IPS DF 4.7 (cell line): ENCODE results near the gene CPXM2.

Experiments
- DNase-seq: peaks from one replicate; pipeline ENCODE4 v3.0.0-alpha.2; 2013; ENCODE audit warnings: low spot score; ENCODE audit errors: extremely low read depth

Gene CPXM2

DNA sequence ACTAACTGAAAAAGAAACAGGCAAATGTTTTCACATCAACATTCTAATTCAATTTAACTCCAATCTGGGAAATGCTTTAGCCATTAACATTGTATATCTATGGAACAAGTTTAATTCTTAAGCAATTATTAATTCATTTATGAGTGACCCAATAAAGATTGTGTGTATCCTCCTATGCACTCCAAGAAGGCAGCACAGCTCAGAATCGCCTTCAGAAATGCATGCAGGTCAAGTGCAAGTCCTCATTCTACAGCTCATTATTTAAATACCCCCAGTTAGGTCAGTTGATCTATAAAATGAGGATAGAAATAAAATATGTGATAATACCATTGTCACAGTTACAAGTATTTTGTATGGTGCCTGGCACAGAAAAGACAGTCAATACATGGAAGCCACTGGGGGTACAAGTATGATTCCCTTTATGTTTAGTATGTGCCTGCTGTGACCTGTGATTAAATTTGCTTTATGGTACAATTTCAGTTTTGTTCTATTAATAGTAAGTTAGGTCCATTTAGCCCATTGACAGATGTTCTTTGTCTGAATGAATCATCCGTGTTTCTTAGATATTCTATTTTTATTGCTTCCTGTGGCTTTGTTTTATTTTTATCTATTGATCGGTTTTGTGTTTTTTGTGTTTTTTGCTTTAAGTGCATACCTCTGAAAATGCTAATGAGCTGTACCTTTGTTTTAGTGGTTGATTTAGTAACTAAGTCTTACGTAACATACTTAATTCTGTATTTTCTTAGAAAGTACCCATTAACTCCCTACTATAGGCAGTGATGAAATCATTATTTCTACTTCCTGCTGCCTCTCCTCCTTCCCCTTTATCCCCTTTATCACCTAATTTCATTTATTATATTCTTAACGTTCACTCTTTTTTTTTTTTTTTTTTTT lies 42.8 kb downstream of the CPXM2 start:
- no peak for DNase-seq

DNA sequence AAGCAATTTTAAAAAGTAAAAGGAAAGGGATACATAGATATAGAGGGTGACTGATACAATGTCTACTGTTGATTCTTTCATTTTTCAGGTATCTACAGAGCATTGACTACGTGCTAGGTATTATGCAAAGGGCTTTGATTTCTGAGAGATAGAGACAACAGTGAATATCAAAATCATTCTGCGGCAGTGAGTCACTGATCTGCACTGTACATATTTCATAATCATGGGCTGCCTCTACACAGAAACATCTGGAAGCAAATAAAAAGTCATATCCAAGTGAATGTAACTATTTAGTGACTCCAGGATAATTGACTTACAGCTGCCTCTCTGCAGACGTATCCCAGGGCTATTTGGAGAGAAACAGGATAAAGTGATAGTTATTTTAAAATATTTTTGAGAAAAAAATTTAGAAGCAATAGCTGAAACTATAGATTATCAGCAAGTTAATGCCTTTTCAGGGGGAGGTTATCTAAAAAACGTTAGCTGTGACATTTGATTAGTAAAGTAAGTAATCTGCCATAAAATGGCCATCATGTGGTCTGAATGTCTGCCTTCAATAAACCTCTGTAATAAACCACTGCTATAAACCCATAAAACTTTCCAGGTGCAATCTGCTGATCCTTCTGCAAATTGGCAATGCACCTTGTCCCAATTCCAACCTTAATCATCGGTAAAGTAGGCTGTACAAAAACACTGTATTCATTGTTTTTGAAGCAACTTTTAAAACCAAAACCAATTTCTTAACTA lies 43.7 kb downstream of the CPXM2 start:
- DNase-seq: no peak

DNA sequence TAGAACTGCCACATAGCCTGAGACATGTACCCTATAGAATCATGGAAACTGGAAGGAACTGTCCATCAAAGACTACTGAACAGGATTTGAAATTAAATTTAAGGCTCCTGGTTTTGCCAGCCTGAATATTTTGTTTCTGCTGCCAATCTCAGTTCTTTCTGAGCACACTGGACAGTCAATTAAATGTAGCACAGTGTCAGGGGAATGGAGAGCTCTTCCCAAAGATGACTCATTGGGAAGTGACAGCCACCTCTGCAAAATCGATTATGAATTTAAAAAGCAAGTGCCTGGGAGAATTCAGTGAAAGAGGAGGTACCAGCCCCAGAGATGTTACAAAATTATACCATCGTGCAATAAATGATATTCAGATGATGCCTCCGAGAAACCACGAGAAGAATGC lies 47.8 kb downstream of the CPXM2 start:
- no peak for DNase-seq

DNA sequence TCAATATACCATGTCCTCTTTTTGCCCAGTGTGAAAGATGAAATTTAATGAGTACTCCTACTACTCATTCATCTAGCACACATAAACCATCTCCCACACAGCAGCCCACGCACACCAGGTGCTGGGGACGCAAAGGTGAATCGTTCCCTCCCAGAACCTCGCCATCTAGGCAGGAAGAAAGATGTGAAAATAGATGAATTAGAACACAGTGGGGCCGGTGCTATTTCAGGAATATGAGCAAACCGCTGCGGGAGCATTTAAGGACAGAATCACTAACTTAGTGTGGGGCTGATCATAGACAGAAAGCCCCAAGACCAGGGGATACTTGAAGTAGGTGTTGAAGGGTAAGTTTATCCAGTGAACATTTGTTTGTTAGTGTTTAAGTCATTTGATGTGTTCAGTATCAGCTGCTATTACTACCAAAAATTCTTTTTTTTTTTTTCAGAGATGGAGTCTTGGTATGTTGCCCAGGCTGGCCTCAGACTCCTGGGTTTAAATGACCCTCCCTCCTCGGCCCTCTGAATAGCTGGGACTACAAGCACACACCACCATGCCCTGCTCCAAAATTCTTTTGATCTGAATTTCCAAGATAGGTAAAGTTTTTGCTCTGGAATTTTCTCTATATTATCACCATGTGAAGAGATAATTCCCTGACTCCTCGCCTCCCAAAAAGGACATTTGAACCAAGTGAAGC lies 48.8 kb downstream of the CPXM2 start:
- no peak for DNase-seq

DNA sequence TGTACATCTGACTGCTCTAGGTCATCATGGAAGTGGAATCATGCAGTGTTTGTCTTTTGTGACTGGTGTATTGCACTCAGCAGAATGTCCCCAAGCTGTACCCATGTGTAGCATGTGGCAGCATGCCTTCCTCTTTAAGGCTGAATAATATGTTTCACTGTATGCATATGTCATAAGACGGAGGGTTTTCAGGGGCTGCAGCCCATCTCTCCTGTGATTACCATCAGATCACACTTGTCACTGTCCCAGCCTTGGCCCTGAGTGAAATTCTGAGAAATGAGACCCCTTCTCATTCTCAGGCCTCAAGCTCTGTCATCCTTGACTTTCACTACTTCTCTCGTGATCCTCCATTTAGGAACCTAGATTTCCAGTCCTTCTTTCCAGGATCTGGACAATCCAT lies 50.0 kb downstream of the CPXM2 start:
- no peak for DNase-seq

DNA sequence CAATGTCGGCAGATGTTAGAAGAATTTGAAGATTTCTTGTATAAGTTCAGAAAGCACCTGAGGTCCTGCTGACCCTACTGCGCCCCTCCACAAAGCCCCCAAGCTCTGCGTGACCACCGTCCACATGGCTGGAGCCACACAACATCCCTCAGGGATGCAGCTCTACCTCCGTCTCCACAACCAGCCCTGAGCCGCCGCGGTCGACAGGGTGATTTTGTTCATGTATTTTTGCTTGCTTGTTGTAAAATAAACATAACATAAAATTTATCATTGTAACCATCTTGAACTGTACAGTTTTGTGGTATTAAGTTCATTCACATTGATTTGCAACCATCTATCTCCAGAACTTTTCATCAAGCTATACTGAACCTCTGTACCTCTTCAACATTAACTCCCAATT lies 50.5 kb downstream of the CPXM2 start:
- DNase-seq: no peak

DNA sequence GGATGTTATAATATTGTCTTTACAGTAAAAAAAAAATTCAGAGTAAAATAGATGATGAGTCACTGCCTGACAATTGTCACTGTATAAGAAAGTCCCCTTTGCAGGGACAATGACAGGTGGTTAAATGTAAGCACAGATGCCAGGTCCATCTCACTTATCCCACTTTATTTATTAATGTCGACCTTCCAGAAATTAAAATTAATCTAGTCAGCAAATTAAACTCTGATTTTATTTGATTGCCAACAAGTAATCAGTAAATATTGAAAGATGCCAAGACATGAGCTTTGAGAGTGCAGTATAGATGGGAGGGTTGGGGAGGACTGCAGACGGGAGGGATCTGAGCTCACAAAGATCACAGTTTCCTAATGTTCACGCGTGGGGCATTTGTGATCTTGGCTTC lies 50.9 kb downstream of the CPXM2 start:
- DNase-seq: no peak

DNA sequence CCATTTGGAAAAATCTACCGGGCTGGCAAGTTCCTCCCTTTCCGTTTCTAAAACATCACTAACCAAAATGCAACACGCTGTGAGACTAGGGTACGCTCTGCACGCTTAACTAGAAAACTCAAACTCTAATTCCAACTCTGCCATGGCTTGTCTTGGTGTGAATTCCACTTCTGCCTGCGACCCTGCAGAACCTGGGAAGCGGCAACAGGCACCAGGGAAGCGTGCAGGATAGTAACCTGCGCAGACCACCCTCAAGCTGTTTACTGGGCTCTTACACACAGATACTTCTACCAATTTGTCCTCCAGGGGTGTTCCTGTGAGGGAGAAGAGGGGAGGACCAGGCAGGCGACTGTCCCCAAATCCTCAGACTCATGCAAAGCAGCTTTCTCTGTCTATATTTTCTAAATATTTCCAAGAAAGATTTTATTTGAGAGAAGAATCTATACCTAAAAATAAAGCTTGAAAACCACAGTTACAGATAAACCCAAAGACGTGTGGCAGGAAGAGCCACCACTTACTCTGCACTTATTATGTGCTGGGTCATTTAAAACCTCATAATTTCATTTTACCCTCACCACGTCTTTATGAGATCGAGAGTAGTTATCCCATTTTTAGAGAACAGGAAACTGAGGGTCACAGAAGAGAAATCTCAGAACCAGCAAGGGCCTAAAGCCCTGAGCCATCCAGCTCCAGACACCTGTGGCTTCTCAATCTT lies 52.9 kb downstream of the CPXM2 start:
- DNase-seq: no peak

DNA sequence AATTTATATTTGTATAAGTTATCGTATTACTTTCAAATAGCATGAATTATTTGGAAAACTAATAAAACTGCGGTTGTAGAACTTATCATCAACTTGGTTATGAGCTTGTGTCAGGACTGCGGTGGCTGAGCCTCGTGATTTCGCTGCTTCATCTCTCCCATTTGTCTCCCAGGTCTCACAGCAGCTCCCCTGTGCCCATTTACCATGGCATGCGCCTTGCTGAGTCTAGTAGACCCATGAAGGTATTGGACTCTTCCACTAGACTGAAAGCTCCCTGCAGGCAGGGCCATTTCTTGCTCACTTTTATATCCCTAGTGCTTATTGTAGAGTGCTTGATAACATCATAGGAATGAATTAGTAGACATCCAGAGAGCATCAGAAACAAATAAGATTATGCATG lies 53.9 kb downstream of the CPXM2 start:
- no peak for DNase-seq

DNA sequence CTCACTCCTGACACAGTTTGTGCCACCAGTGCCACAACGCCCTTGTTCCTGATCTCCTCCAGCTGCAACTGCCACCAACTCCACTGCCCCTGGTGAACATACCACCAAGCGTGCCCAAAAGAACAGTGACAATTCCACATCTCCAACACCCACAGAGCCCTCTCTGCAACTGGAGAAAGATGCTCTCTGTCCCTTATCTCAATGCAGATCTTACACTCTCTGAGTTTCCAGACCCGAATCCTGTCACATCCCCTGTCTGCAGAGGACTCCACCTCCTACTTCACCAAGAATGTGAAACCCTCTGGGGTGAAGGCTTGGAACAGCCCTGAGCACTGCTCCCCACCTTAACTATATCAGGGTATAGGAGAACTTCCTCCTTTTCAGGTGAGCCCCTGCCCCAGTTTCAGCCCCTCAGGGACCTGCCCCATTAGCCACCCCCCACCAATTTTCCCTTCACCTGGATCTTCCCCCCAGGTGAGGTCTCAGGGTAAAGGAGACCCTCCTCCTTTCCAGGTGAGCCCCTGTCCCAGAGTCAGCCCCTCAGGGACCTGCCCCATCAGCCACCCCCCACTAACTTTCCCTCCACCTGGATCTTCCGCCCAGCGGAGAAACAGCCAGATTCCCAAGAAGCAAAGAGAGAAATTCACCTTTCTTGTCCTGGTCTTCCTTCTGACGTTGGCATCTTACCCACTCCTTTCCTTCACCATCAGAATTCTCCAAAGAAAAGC lies 55.0 kb downstream of the CPXM2 start:
- DNase-seq: no peak

DNA sequence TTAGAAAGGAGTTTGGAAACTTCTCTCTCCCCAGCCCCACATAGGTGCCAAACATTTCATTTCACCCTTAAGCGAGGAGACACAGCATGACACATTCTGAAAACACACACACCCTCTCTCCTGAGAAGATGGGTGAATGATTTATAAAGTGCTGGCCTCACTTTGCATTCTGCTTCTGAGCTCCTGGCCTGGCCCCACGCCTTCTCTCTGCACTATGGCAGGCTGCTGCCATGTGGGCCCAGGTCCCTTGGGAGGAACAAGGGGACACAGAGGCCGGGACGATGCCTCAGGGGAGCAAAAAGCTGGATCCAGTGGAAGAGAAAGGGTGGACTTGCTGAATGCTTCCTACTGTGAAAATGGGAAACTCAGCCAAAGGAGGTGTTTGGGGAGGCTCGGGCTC lies 56.0 kb downstream of the CPXM2 start:
- DNase-seq: no peak

DNA sequence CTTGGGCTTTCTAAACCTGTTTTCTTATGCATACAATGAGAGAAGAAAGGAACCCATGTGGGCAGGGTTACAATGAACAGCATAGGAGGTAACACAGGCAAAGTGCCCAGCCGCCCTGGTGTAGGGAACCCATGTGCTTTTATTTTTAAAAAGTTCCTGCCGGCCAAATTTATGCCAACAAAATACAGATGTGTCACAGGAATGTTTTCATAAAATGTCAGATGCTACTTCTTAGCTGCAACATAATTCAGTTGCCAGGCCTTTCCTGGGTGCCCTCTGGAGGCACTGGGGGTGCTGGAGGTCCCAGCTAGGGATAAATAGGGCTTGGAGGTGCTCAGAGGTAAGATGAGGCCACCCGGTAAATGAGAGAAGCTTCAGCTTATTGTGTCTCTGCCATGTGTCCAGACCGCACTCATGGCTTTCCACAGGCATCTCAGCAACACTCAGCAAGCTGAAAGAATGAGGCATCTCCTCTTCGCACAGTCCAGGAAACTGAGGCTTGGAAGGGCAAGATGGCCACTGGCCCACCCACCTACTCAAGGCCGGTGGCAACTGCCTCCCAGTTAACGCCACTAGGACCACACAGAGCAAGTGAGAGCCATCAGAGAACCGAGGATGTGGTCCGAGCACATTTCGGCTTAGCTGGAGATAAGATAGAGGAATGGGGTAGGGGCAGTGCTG lies 58.3 kb downstream of the CPXM2 start:
- DNase-seq: no peak

DNA sequence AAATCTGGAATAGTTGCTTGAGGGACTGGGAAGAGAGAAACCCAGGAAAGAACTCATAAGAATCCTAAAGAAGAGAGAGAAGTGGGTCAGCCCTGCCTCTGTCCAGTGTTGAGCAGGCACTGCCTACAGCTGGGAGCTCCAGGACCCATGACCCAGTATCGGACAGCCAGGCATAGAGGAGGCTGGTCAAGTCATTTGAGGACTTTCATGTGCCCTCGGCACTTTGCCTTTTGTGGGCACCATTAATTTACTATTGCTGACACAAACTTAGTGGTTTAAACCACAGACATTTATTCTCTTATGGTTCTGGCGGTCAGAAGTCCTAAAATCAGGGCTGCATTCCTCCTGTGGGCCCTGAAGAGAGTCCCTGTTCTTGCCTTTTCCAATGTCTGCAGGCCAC lies 60.3 kb downstream of the CPXM2 start:
- DNase-seq: no peak

DNA sequence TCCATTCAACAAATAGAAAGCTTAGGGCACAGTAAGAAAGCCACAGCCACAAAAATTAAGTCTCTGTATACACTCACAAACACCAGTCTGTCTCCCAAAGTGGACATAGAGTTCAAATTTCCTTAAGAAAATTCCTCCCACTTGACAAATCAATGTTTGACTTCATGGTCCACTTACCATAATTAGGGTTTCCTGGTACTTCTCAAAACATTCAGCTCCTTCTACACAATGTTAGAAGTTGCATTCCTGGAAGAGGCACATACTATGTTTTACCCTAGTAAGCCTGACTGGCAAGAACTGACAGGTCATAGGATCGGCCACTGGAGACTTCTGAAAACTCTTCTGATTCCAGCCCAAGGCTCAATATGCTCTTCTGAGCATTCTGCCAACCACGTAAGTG lies 70.5 kb downstream of the CPXM2 start:
- DNase-seq: no peak

DNA sequence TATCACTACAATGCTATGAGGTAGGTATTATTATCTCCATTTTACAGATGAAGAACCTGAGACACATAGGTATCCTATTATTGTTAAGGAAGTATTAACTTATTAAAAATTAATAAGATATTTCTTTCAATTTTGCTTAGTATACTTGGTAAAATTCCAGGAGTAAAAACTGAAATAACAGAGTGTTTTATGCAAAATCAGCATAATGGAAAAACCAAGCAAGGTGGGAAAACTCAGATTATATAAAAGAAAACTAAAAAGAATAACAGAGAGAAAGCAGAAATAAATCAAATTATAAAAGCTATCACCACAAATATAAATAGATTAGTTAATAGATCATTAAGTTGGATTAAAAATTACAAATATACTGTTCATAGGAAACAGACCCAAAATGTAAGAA lies 82.0 kb downstream of the CPXM2 start:
- no peak for DNase-seq

DNA sequence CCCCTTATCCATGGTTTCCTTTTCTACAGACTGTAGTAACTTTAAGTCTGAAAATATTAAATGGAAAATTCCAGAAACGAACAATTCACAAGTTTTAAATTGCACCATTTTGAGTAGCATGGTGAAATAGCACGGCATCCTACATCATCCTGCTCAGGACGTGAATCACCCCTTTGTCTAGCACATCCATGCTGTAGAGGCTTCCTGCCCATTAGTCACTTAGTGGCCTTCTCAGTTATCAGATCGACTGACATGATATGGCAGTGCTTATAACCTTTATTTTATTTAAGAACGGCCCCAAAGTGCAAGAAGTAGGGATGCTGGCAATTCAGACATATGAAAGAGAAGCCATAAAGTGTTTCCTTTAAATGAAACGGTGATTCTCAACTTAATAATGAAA lies 82.7 kb downstream of the CPXM2 start:
- DNase-seq: no peak

DNA sequence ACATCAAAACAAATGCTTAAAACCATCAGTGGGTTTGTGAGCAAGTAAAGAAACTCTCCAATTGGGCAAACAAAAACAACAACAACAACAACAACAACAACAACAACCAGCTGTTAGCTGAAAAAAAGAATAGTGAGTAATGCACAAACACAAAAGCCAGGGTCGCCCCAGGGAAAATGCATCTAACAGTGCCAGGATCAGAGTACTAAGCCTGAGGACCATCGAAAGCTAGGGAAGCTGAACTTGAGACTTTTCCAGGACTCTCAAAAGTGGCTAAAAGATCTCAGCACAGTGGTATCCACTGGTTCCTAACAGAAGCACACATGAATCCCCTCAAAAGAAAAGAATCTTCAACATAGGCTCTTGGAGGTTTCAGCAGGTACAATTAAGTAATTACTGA lies 83.3 kb downstream of the CPXM2 start:
- DNase-seq: no peak

DNA sequence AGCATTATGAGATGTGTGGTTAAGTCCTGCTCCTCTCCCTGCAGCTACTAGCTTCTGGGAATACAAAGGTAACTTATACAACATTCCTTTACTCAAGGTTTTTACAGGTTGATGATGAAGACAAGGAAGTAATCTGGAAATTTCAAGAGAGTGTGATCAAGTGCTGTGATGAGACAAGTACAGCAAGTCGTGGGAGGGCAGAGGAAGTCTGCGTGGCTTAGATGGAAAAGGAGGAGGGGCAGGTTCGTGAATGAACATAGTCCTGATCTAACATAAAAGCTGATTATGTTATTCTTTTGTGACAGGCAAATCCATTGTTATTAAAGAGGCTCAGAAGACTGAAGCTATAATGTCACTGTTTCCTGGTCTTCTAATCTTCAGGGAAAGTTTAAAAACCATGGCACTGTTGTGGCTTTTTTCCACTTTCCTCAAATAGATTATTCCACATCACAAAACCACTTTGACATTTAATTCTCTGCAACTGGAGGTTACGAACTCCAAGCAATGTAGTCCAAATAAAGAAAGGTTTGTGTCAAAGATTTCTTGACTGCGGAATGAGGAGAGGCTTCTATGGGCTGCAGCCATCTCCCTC lies 84.1 kb downstream of the CPXM2 start:
- no peak for DNase-seq

DNA sequence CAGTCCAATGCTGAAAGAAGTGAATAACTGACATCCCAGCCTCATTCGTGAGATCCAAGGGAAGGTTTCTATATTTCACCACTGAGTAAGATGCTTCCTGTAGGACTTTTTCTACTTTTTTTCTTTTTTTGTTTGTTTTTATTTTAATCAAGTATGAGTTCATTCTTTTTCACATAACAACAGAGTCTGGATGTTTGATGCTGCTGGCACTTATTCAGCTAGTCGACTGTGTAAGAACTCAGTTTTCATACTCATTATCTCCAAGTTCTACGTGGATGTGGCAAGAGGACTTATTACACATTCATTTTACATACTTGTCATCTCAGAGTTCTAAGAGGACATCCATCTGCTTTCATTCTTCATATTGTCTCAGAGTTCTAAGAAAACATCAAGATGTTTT lies 86.9 kb downstream of the CPXM2 start:
- no peak for DNase-seq

DNA sequence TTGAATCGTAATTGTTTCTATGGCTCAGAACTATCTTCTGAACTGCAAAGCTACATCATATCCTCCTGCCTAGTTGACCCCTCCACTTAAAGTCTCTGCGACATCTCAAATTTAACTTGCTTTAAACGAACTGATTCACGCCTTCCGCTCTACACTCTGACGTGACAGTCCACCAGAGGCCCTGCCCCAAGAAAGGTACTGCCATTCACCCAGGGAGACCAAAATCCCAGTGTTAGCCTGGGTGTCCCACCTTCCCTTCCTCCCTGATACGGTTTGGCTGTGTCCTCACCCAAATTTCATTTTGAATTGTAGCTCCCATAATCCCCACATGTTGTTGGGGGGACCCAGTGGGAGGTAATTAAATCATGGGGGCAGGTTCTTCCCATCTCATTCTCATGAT lies 90.8 kb downstream of the CPXM2 start:
- no peak for DNase-seq
